Keratinocyte (primary cell): ENCODE measurements around the gene FBLIM1. TPM values are rescaled to one million over a fixed set of nuclear protein-coding genes. Genes with fewer than 3 reads are reported as not detected.

ENCODE experiments used
- DNase-seq: peaks from one replicate; pipeline ENCODE4 v3.0.0-alpha.2; 2011; ENCODE audit warnings: low read depth, missing footprints, low spot score
- FAIRE-seq: peaks from 2 replicates; lab custom pipeline; 2011; peaks lifted over from hg19 to GRCh38; lab: Jason Lieb, UNC
- H2AFZ ChIP-seq: 2 replicates; pipeline ENCODE4 v1.6.0; 2012; ENCODE audit warnings: low read length, control low read depth, inconsistent platforms; ENCODE audit not compliant: control insufficient read depth
- H3K27ac ChIP-seq: 2 replicates; pipeline ENCODE4 v1.5.1; 2011; ENCODE audit warnings: low read length; ENCODE audit not compliant: control insufficient read depth, insufficient read depth
- H3K27me3 ChIP-seq: 3 replicates; pipeline ENCODE4 v1.6.0; 2011; ENCODE audit warnings: low read length; ENCODE audit not compliant: control insufficient read depth, insufficient read depth; ENCODE audit errors: extremely low read depth
- H3K36me3 ChIP-seq, 2 experiments: 2 replicates in 1 of 2; 3 replicates in 1 of 2; pipeline ENCODE4 v1.5.1; 2011; ENCODE audit warnings: low read length in 2 of 2, mild to moderate bottlenecking in 1 of 2; ENCODE audit not compliant: control insufficient read depth in 2 of 2, insufficient read depth in 2 of 2; ENCODE audit errors: extremely low read depth in 1 of 2
- H3K4me1 ChIP-seq: 3 replicates; pipeline ENCODE4 v1.5.1; 2011; ENCODE audit warnings: low read length; ENCODE audit not compliant: control insufficient read depth, insufficient read depth; ENCODE audit errors: extremely low read depth
- H3K4me2 ChIP-seq: 3 replicates; pipeline ENCODE4 v1.6.0; 2011; ENCODE audit warnings: low read depth, low read length; ENCODE audit not compliant: control insufficient read depth, insufficient read depth; ENCODE audit errors: extremely low read depth
- H3K4me3 ChIP-seq, 3 experiments: fragments of 200-600 bp in 1 of 3; sonication (generic) in 1 of 3; 2 replicates in 2 of 3; 3 replicates in 1 of 3; pipeline ENCODE4 v1.5.1; 2011 to 2016; ENCODE audit warnings: low read length in 3 of 3, mild to moderate bottlenecking in 3 of 3, control low read depth in 2 of 3, inconsistent platforms in 1 of 3, low read depth in 1 of 3, mixed read lengths in 1 of 3, mixed run types in 1 of 3, moderate library complexity in 1 of 3; ENCODE audit not compliant: control insufficient read depth in 2 of 3, insufficient read depth in 2 of 3; ENCODE audit errors: extremely low read depth in 1 of 3
- H3K79me2 ChIP-seq: 2 replicates; pipeline ENCODE4 v1.6.0; 2012; ENCODE audit warnings: low read length; ENCODE audit not compliant: control insufficient read depth, insufficient read depth
- H3K9ac ChIP-seq: 3 replicates; pipeline ENCODE4 v1.6.0; 2011; ENCODE audit warnings: low read length; ENCODE audit not compliant: control insufficient read depth, insufficient read depth; ENCODE audit errors: extremely low read depth
- H3K9me1 ChIP-seq: 3 replicates; pipeline ENCODE4 v1.6.0; 2011; ENCODE audit warnings: low read length; ENCODE audit not compliant: control insufficient read depth, insufficient read depth; ENCODE audit errors: extremely low read depth
- H3K9me3 ChIP-seq: 2 replicates; pipeline ENCODE4 v1.5.1; 2012; ENCODE audit warnings: low read depth, low read length; ENCODE audit not compliant: control insufficient read depth
- H4K20me1 ChIP-seq: 3 replicates; pipeline ENCODE4 v1.6.0; 2011; ENCODE audit warnings: low read length; ENCODE audit not compliant: control insufficient read depth, insufficient read depth; ENCODE audit errors: extremely low read depth
- EZH2 ChIP-seq: IDR thresholded peaks from one replicate; pipeline ENCODE4 v1.6.1; 2012; ENCODE audit warnings: inconsistent platforms, mild to moderate bottlenecking, low read length, moderate library complexity
- dilution Hi-C: fragments of 300-500 bp; cut with MboI; formaldehyde crosslinking; loops from one replicate; pipeline ENCODE4 v1.7.0; 2020; ENCODE audit warnings: low sequenced_read_pairs; ENCODE audit not compliant: extremely low pct_ligation_motif_present
- polyA plus RNA-seq, 5 experiments: library from polyadenylated mRNA; depleted of rRNA in 3 of 5; stranded (reverse) in 3 of 5; stranded (forward) in 1 of 5; unstranded in 1 of 5; fragments of >200 nt; gene quantifications; 1 replicate in 1 of 5; 2 replicates in 3 of 5; 3 replicates in 1 of 5; pipeline versions ENCODE4 v1.2.1 to v1.2.3, GENCODE V29; 2011 to 2012; ENCODE audit warnings: missing spikeins in 2 of 5, low read depth in 1 of 5, low replicate concordance in 1 of 5
- TF ChIP-seq, protein P1 (sequence below), 3 experiments: IDR thresholded peaks in 1 of 3; conservative IDR thresholded peaks in 1 of 3; optimal IDR thresholded peaks in 1 of 3; 2 replicates in 2 of 3; 3 replicates in 1 of 3; pipeline versions ENCODE3 to v1.5.1; 2011; ENCODE audit warnings: low read length in 3 of 3, mild to moderate bottlenecking in 3 of 3, moderate library complexity in 2 of 3, control low read depth in 1 of 3, inconsistent platforms in 1 of 3; ENCODE audit not compliant: insufficient read depth in 2 of 3; ENCODE audit errors: extremely low read depth in 1 of 3

FBLIM1 gene
- polyA plus RNA-seq, 1 donor (not counting 4 experiments of a cell fraction or from before 2014, with no cell fraction given), result 144 TPM

DNA sequence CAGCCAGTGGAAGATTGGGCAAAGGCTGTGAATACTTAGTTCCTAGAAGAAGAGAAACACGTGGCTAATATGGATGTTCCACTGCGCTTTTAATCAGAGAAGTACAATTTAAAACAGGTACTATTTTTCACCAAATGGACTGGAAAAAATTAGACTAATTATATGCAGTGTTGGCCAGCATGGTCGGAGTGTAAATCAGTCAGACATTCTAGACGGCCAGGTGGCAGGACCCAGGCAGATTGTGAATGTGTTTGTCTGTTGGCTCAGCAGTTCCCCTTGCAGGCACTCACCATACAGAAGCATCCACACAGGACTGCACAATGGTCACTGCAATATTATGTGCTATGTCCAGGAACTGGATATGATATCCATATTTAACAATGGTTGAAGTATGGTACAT, 46.4 kb upstream of the FBLIM1 start:
- DNase-seq (no peak), FAIRE-seq (no peak)
- H3K79me2 ChIP-seq, result peaks cover 47% of the 10 kb centered on the region
- H3K4me2 ChIP-seq, result no peak overlapping the region
- no peaks in the 10 kb centered on the region for H3K4me1 ChIP-seq
- dilution Hi-C loops, result no loop called here
- H3K9me1 ChIP-seq, result peaks cover 2% of the 10 kb centered on the region
- H3K36me3 ChIP-seq, result peaks cover 17 to 19% of the 10 kb centered on the region in 2 experiments
- no peaks in the 10 kb centered on the region for H3K27me3 ChIP-seq
- H3K4me3 ChIP-seq, result no peak overlapping the region
- H4K20me1 ChIP-seq, result no peaks in the 10 kb centered on the region
- TF ChIP-seq, protein P1, sequence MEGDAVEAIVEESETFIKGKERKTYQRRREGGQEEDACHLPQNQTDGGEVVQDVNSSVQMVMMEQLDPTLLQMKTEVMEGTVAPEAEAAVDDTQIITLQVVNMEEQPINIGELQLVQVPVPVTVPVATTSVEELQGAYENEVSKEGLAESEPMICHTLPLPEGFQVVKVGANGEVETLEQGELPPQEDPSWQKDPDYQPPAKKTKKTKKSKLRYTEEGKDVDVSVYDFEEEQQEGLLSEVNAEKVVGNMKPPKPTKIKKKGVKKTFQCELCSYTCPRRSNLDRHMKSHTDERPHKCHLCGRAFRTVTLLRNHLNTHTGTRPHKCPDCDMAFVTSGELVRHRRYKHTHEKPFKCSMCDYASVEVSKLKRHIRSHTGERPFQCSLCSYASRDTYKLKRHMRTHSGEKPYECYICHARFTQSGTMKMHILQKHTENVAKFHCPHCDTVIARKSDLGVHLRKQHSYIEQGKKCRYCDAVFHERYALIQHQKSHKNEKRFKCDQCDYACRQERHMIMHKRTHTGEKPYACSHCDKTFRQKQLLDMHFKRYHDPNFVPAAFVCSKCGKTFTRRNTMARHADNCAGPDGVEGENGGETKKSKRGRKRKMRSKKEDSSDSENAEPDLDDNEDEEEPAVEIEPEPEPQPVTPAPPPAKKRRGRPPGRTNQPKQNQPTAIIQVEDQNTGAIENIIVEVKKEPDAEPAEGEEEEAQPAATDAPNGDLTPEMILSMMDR (optimal IDR thresholded peaks at IDR 0.05 in 1 of 3, IDR thresholded peaks at IDR 0.05 in 1 of 3, conservative IDR thresholded peaks at IDR 0.05 in 1 of 3; ENCODE audit: extremely low read depth in 1 of 3, insufficient read depth in 2 of 3, low read length in 3 of 3), result no peak
- TF ChIP-seq EZH2, result no peak
- no peaks in the 10 kb centered on the region for H3K9me3 ChIP-seq
- H3K9ac ChIP-seq, result no peak overlapping the region
- H3K27ac ChIP-seq, result no peak overlapping the region
- no peak overlapping the region for H2AFZ ChIP-seq

DNA sequence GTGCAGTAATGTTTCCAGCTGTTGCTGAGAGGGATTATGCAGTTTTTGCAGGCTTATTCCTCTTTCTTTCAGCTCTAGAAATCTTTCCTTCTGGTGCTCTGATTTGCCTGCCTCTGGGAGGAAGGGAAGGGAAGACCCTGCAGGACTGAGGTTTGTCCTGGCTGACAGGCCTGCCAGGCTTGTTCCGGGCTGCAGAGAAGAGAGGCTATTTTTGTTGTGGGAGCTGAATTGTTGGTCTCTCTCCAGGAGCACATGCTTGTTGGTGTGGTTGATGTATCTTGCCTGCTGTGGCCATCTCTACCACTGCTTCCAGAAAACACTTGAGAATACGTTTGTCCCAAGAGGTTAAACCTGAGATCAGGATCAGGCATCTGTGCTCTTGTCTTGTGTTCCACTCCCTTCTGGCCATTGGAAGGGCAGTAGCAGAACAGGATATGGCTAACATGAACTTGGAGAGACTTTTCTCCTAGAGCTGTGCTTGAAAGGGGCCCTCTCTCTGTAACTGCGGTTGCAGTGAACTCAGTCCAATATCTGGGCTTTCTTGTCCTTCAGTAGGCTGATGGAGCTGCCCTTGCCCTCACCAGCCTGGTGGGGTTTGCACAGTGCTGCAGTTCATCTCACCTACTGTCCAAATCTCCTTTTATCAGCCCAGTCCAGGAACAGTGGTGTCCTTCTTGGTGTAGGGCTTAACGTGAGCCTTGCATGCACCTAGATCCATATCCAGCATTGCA, 44.0 kb upstream of the FBLIM1 start:
- TF ChIP-seq, protein P1 (optimal IDR thresholded peaks at IDR 0.05 in 1 of 3, IDR thresholded peaks at IDR 0.05 in 1 of 3, conservative IDR thresholded peaks at IDR 0.05 in 1 of 3; ENCODE audit: extremely low read depth in 1 of 3, insufficient read depth in 2 of 3, low read length in 3 of 3), result no peak
- no peak for TF ChIP-seq EZH2
- Histone ChIP-seq H3K27ac (no peak overlapping the region), H3K27me3 (no peaks in the 10 kb centered on the region), H3K9me3 (no peaks in the 10 kb centered on the region), H3K4me1 (no peaks in the 10 kb centered on the region), H3K4me3 (no peak overlapping the region), H2AFZ (no peak overlapping the region), H3K9ac (no peak overlapping the region), H3K4me2 (no peak overlapping the region), H4K20me1 (no peaks in the 10 kb centered on the region), H3K79me2 (peaks cover 28% of the 10 kb centered on the region), H3K9me1 (peaks cover 2% of the 10 kb centered on the region), H3K36me3 (peaks cover 21 to 29% of the 10 kb centered on the region in 2 experiments)
- dilution Hi-C loops, result no loop called here
- no peak for FAIRE-seq
- no peak for DNase-seq
